Endothelial cell of umbilical vein (primary cell): ENCODE results near the gene RUNDC3A. TPM values are rescaled to one million over a fixed set of nuclear protein-coding genes. Genes with fewer than 3 reads are reported as not detected.

ENCODE experiments used
- BruUV-seq: library from RNA; stranded (reverse); fragments of 400-500 nt; replicated peaks from 2 replicates; lab custom pipeline; 2021; lab: Mats Ljungman, UMichigan
- CTCF ChIA-PET: fragments of 300-600, 350-600 bp; sonication (Branson Sonifier 250); formaldehyde crosslinking; loops from one replicate; lab custom pipeline; 2021; ENCODE audit warnings: antibody characterized with exemption, inconsistent platforms; lab: Charles Lee
- POLR2A ChIA-PET: fragments of 300-600, 350-600 bp; sonication (Branson Sonifier 250); formaldehyde crosslinking; loops from one replicate; lab custom pipeline; 2021; ENCODE audit warnings: antibody characterized with exemption, inconsistent platforms; lab: Charles Lee
- DNase-seq: peaks from one replicate; pipeline ENCODE4 v3.0.0-alpha.2; 2011; ENCODE audit warnings: low read depth, low spot score
- FAIRE-seq: peaks from 2 replicates; lab custom pipeline; 2011; peaks lifted over from hg19 to GRCh38; lab: Jason Lieb, UNC
- H2AFZ ChIP-seq: 2 replicates; pipeline ENCODE4 v1.6.0; 2012; ENCODE audit warnings: low read depth, low read length, control low read depth, inconsistent platforms
- H3K27ac ChIP-seq: 2 replicates; pipeline ENCODE4 v1.5.1; 2011; ENCODE audit warnings: low read depth, mild to moderate bottlenecking, control low read depth, low read length, moderate library complexity; ENCODE audit not compliant: insufficient read depth
- H3K27me3 ChIP-seq, 2 experiments: 2 replicates each; pipeline versions ENCODE4 v1.6.0 to v1.6.1; 2011; ENCODE audit warnings: low read length in 2 of 2, mixed read lengths in 1 of 2; ENCODE audit not compliant: control insufficient read depth in 2 of 2, insufficient read depth in 2 of 2
- H3K36me3 ChIP-seq, 2 experiments: 2 replicates in 1 of 2; 3 replicates in 1 of 2; pipeline ENCODE4 v1.5.1; 2011; ENCODE audit warnings: low read length in 2 of 2, mild to moderate bottlenecking in 1 of 2, moderate library complexity in 1 of 2; ENCODE audit not compliant: control insufficient read depth in 2 of 2, insufficient read depth in 2 of 2; ENCODE audit errors: extremely low read depth in 1 of 2
- H3K4me1 ChIP-seq: 3 replicates; pipeline ENCODE4 v1.5.1; 2011; ENCODE audit warnings: mild to moderate bottlenecking, low read length; ENCODE audit not compliant: control insufficient read depth, insufficient read depth; ENCODE audit errors: extremely low read depth
- H3K4me2 ChIP-seq: 2 replicates; pipeline ENCODE4 v1.6.1; 2011; ENCODE audit warnings: low read length, control low read depth, mixed read lengths; ENCODE audit not compliant: insufficient read depth
- H3K4me3 ChIP-seq, 3 experiments: fragments of 200-600 bp in 1 of 3; sonication (generic), shearing (Covaris generic) in 1 of 3; replicated peaks in 1 of 3; 2 replicates each; pipeline ENCODE4 v1.5.1; 2011 to 2016; ENCODE audit warnings: control low read depth in 3 of 3, low read length in 3 of 3, mild to moderate bottlenecking in 2 of 3, inconsistent platforms in 1 of 3, low read depth in 1 of 3, moderate library complexity in 1 of 3; ENCODE audit not compliant: insufficient read depth in 1 of 3
- H3K79me2 ChIP-seq: 2 replicates; pipeline ENCODE4 v1.6.0; 2012; ENCODE audit warnings: low read length, inconsistent platforms; ENCODE audit not compliant: control insufficient read depth, insufficient read depth
- H3K9ac ChIP-seq: replicated peaks from 2 replicates; pipeline ENCODE3; 2011; ENCODE audit warnings: low read length, control low read depth; ENCODE audit not compliant: insufficient read depth; ENCODE audit errors: extremely low read depth
- H3K9me1 ChIP-seq: replicated peaks from 3 replicates; pipeline ENCODE4 v1.6.0; 2011; ENCODE audit warnings: mild to moderate bottlenecking, low read length; ENCODE audit not compliant: control insufficient read depth, insufficient read depth; ENCODE audit errors: extremely low read depth
- H3K9me3 ChIP-seq: replicated peaks from 2 replicates; pipeline ENCODE4 v1.5.1; 2012; ENCODE audit warnings: low read length, inconsistent platforms; ENCODE audit not compliant: control insufficient read depth, insufficient read depth
- H4K20me1 ChIP-seq: replicated peaks from 2 replicates; pipeline ENCODE3; 2011; ENCODE audit warnings: mild to moderate bottlenecking, low read length; ENCODE audit not compliant: control insufficient read depth, insufficient read depth; ENCODE audit errors: extremely low read depth
- CTCF ChIP-seq, 2 donors: IDR thresholded peaks; 1 replicate in 1 of 2; 2 replicates in 1 of 2; pipeline ENCODE4 v1.5.1; 2011; ENCODE audit warnings: low read length in 2 of 2, mild to moderate bottlenecking in 2 of 2, moderate library complexity in 2 of 2, control low read depth in 1 of 2, inconsistent platforms in 1 of 2, low read depth in 1 of 2; ENCODE audit not compliant: insufficient read depth in 1 of 2; ENCODE audit errors: extremely low read depth in 1 of 2
- EZH2 ChIP-seq: IDR thresholded peaks from 2 replicates; pipeline ENCODE4 v1.6.1; 2012; ENCODE audit warnings: borderline replicate concordance, low read depth, mild to moderate bottlenecking, moderate library complexity, low read length, inconsistent platforms; ENCODE audit not compliant: severe bottlenecking
- FOS ChIP-seq: IDR thresholded peaks from 2 replicates; pipeline ENCODE4 v1.6.1; 2011; ENCODE audit warnings: mild to moderate bottlenecking, low read length, moderate library complexity, borderline replicate concordance; ENCODE audit not compliant: insufficient read depth
- GATA2 ChIP-seq: IDR thresholded peaks from 2 replicates; pipeline ENCODE4 v1.7.0; 2011; ENCODE audit warnings: low read depth, mild to moderate bottlenecking, moderate library complexity, mixed read lengths, low read length; ENCODE audit not compliant: insufficient read length, insufficient read depth
- JUN ChIP-seq: IDR thresholded peaks from 2 replicates; pipeline ENCODE4 v1.6.1; 2011; ENCODE audit warnings: borderline replicate concordance, low read depth; ENCODE audit not compliant: insufficient read length, insufficient read depth
- MAX ChIP-seq: IDR thresholded peaks from 2 replicates; pipeline ENCODE4 v1.6.1; 2011; ENCODE audit not compliant: insufficient read depth, insufficient read length
- MYC ChIP-seq: IDR thresholded peaks from one replicate; pipeline ENCODE4 v1.6.1; 2011; ENCODE audit warnings: mild to moderate bottlenecking, low read depth, low read length
- POLR2A ChIP-seq: IDR thresholded peaks from 2 replicates; pipeline ENCODE4 v1.6.1; 2012; ENCODE audit warnings: low read depth, mild to moderate bottlenecking, control low read depth, low read length
- POLR2AphosphoS5 ChIP-seq: IDR thresholded peaks from 2 replicates; pipeline ENCODE4 v1.6.1; 2012; ENCODE audit warnings: low read depth, mild to moderate bottlenecking, control low read depth, low read length, moderate library complexity; ENCODE audit not compliant: insufficient read depth
- dilution Hi-C: fragments of 300-500 bp; cut with MboI; formaldehyde crosslinking; loops from one replicate; pipeline ENCODE4 v1.15.0; 2019; ENCODE audit warnings: low sequenced_read_pairs; ENCODE audit not compliant: extremely low pct_ligation_motif_present
- intact Hi-C: fragments of 100-400 bp; cut with micrococcal nuclease; formaldehyde crosslinking; loops from one replicate; pipeline ENCODE4 v1.10.0; 2022
- polyA plus RNA-seq, 4 experiments: library from polyadenylated mRNA; depleted of rRNA in 3 of 4; stranded (reverse) in 3 of 4; unstranded in 1 of 4; fragments of >200 nt; gene quantifications; 2 replicates each; pipeline versions ENCODE4 v1.2.1 to v1.2.3, GENCODE V29; 2011 to 2012; ENCODE audit warnings: missing spikeins in 1 of 4
- total RNA-seq: library from RNA; stranded (reverse); gene quantifications from 2 replicates; pipeline ENCODE4 v1.2.3, GENCODE V29; 2021

The RUNDC3A gene
- total and polyA plus RNA-seq, 2 donors (not counting 3 experiments of a cell fraction or from before 2014, with no cell fraction given) = 0.12 TPM; not detected in 1

- no peak for DNase-seq
- H4K20me1 ChIP-seq = no peaks in the 10 kb centered on the region
- FAIRE-seq = no peak
- ChIA-PET CTCF (interaction anchor here (0.6 to 1.7 kb wide), 6 partner anchors 10 to 100 kb away, joined by 3 to 6 read pairs (median 3); no protein-coding TSS in a partner anchor), POLR2A (no interaction called here)
- H3K4me1 ChIP-seq = no peaks in the 10 kb centered on the region
- no peaks in the 10 kb centered on the region for H3K36me3 ChIP-seq
- dilution Hi-C loops (no loop called here), intact Hi-C loops (no loop called here)
- no peaks in the 10 kb centered on the region for H3K9me1 ChIP-seq
- H3K9me3 ChIP-seq = no peaks in the 10 kb centered on the region
- no peak overlapping the region for H3K4me3 ChIP-seq
- no peak overlapping the region for H2AFZ ChIP-seq
- peaks cover 31 to 36% of the 10 kb centered on the region in 2 experiments for H3K27me3 ChIP-seq
- no peak for TF ChIP-seq CTCF (IDR thresholded peaks at IDR 0.05; ENCODE audit: extremely low read depth in 1 of 2, insufficient read depth in 1 of 2, low read depth in 1 of 2, low read length in 2 of 2)
- TF ChIP-seq GATA2 = no peak
- TF ChIP-seq EZH2 = no peak
- no peak for TF ChIP-seq FOS
- TF ChIP-seq POLR2A = no peak
- TF ChIP-seq POLR2AphosphoS5 = no peak
- TF ChIP-seq MAX = no peak
- no peak for TF ChIP-seq JUN
- no peak for TF ChIP-seq MYC
- H3K9ac ChIP-seq = no peak overlapping the region
- BruUV-seq = no TSS peak
- no peak overlapping the region for H3K27ac ChIP-seq
- H3K4me2 ChIP-seq = no peak overlapping the region
- no peaks in the 10 kb centered on the region for H3K79me2 ChIP-seq
Observed at GRCh38 chr17:44310609-44311376, 2.4 kb downstream of the RUNDC3A start.
